Nephron (organoid): ENCODE results near the gene ITGA6.

Experiments used
- H3K27ac Mint-ChIP-seq, 3 experiments: 2 replicates each; pipeline ENCODE4 v1.8.0; 2020; ENCODE audit warnings: mixed read lengths in 3 of 3, mild to moderate bottlenecking in 2 of 3, moderate library complexity in 1 of 3
- H3K27me3 Mint-ChIP-seq: 2 replicates; pipeline ENCODE4 v1.8.0; 2021; ENCODE audit warnings: low read depth, mild to moderate bottlenecking, moderate library complexity, mixed read lengths
- H3K36me3 Mint-ChIP-seq: 2 replicates; pipeline ENCODE4 v1.8.0; 2020; ENCODE audit warnings: low read depth, mixed read lengths
- H3K4me1 Mint-ChIP-seq: 2 replicates; pipeline ENCODE4 v1.8.0; 2020; ENCODE audit warnings: mixed read lengths
- H3K4me3 Mint-ChIP-seq, 3 experiments: 2 replicates each; pipeline ENCODE4 v1.8.0; 2020; ENCODE audit warnings: mild to moderate bottlenecking in 3 of 3, mixed read lengths in 3 of 3, moderate library complexity in 2 of 3
- H3K9me3 Mint-ChIP-seq: 2 replicates; pipeline ENCODE4 v1.8.0; 2020; ENCODE audit warnings: mixed read lengths
- CTCF ChIP-seq, 3 experiments: fragments of 200-600 bp; sonication (generic); IDR thresholded peaks; one replicate each; pipeline ENCODE4 v1.5.0; 2021; ENCODE audit warnings: antibody characterized with exemption in 3 of 3; ENCODE audit not compliant: unreplicated experiment in 3 of 3

Gene ITGA6

GRCh38 chr2:172452845-172453244 lies 25.5 kb downstream of the ITGA6 start:
- H3K4me3 Mint-ChIP-seq = no peak overlapping the region
- H3K36me3 Mint-ChIP-seq = no peaks in the 10 kb centered on the region
- H3K4me1 Mint-ChIP-seq = peaks cover 5% of the 10 kb centered on the region
- peaks cover 12% of the 10 kb centered on the region for H3K27me3 Mint-ChIP-seq
- H3K27ac Mint-ChIP-seq = peak overlapping the region in 2 of 3 experiments; percentile 3 to 47
- no peaks in the 10 kb centered on the region for H3K9me3 Mint-ChIP-seq
- no peak for TF ChIP-seq CTCF (IDR thresholded peaks at IDR 0.05; ENCODE audit: unreplicated experiment in 3 of 3)

DNA sequence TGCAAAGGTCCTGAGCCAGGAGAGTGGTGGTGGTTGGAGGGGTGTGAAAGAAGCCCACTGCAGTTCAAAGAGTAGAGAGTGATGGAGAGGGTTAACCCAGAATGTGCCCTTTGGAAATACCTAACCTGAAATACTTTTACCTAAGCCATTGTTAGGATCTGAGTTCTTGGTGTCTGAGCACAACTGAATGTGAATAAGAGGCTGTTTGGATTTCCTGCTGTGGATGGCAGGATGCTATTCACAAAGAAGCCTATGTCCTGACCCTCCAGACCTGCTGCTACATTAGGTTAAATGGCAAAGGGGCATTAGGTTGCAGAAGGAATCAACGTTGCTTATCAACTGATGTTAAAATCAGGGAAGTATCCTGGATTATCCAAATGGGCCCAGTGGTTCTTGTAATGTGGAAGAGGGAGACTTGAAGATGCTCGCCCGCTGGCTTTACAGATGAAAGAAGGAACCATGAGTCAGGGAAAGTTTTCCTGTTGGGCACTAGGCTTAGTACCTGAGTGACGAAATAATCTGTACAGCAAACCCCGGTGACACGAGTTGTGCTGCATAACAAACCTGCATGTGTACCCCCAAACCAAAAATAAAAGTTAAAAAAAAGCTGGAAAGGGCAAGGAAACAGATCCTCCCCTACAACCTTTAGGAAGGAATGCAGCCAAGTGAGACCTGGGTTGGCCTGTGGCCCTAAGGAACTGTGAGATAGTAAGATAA lies 27.2 kb downstream of the ITGA6 start:
- H3K4me3 Mint-ChIP-seq = no peak overlapping the region

DNA sequence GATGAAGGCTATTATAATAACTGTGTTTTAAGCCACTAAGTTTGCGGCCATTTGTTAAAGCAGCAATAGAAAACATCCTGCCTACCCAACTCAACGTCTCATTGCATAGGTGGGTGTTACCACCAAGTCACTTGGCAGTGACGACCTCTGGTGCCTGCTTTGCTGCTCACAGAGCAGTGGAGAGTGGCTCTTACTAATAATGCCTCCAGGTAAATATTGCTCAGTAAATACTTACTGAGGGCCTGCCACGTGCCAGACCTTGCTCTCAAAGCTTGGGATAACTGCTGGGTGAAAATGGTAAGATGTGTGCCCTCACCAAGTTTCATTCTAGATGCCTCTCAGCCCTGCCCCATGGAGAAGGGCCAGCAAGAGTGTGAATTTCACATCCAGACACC lies 27.7 kb downstream of the ITGA6 start:
- no peaks in the 10 kb centered on the region for H3K9me3 Mint-ChIP-seq
- H3K27me3 Mint-ChIP-seq = peaks cover 25% of the 10 kb centered on the region
- H3K4me3 Mint-ChIP-seq = no peak overlapping the region
- TF ChIP-seq CTCF (IDR thresholded peaks at IDR 0.05; ENCODE audit: unreplicated experiment in 3 of 3) = no peak
- H3K4me1 Mint-ChIP-seq = peaks cover 5% of the 10 kb centered on the region
- no peak overlapping the region for H3K27ac Mint-ChIP-seq
- no peaks in the 10 kb centered on the region for H3K36me3 Mint-ChIP-seq

More for the DNA sequence above, 27.2 kb downstream of the ITGA6 start:
- H3K27me3 Mint-ChIP-seq = peaks cover 19% of the 10 kb centered on the region
- no peaks in the 10 kb centered on the region for H3K36me3 Mint-ChIP-seq
- H3K4me1 Mint-ChIP-seq = peaks cover 5% of the 10 kb centered on the region
- no peak for TF ChIP-seq CTCF (IDR thresholded peaks at IDR 0.05; ENCODE audit: unreplicated experiment in 3 of 3)
- H3K9me3 Mint-ChIP-seq = no peaks in the 10 kb centered on the region
- no peak overlapping the region for H3K27ac Mint-ChIP-seq

DNA sequence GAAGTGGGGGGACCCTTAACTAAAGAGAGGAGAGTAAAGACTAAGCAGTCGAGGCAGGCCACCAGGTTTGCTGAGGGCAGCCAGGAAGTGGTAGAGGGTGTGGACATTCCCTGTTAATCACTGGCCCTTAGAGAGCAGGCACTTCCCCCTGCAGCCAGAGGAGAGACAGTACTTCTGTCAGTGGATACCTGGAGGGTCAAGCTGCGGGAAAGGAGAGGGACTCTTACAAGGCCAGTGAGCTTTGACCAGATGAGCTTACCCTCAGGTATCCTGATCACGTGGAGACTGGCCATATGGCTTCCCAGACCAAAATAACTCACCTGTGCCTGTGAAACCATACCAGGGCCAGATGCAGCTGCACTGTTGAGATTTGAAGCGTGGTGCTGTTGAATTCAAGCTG lies 28.6 kb downstream of the ITGA6 start:
- Mint-ChIP-seq H3K27ac (no peak overlapping the region), H3K36me3 (no peaks in the 10 kb centered on the region), H3K4me1 (peaks cover 5% of the 10 kb centered on the region), H3K4me3 (no peak overlapping the region), H3K27me3 (peaks cover 31% of the 10 kb centered on the region), H3K9me3 (no peaks in the 10 kb centered on the region)
- no peak for TF ChIP-seq CTCF (IDR thresholded peaks at IDR 0.05; ENCODE audit: unreplicated experiment in 3 of 3)

GRCh38 chr2:172457536-172457935 lies 30.1 kb downstream of the ITGA6 start:
- Mint-ChIP-seq H3K36me3 (no peaks in the 10 kb centered on the region), H3K27me3 (peaks cover 37% of the 10 kb centered on the region), H3K4me1 (peaks cover 5% of the 10 kb centered on the region), H3K9me3 (no peaks in the 10 kb centered on the region), H3K27ac (no peak overlapping the region), H3K4me3 (no peak overlapping the region)
- no peak for TF ChIP-seq CTCF (IDR thresholded peaks at IDR 0.05; ENCODE audit: unreplicated experiment in 3 of 3)

DNA sequence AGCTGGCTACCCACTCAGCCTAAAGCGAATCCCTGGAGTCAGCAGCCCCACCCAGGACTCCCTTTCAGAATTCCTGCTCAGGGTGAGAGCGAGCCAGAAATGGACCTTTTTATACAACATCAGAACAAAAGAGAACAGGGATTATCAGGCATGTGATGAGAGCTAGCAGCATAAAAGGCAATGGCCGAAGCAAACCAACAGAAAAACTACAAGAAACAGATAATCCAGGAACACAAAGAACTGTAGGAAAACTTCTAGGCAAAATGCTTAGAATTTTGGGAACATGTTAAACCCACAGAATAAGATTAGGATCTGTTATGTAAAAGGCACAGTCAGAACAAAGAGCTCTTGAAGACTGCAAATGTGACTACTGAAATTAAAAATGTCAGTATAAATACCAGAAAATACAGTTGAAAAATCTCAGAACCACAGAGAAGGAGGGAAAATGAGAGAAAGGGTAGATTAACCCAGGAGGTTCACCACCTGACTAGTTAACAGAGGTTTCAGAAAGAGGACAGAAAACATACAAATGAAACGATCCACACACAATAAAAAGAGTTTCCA lies 31.3 kb downstream of the ITGA6 start:
- peaks cover 42% of the 10 kb centered on the region for H3K27me3 Mint-ChIP-seq
- TF ChIP-seq CTCF (IDR thresholded peaks at IDR 0.05; ENCODE audit: unreplicated experiment in 3 of 3) = no peak
- no peaks in the 10 kb centered on the region for H3K36me3 Mint-ChIP-seq
- H3K4me3 Mint-ChIP-seq = no peak overlapping the region
- H3K27ac Mint-ChIP-seq = no peak overlapping the region
- no peaks in the 10 kb centered on the region for H3K4me1 Mint-ChIP-seq
- H3K9me3 Mint-ChIP-seq = no peaks in the 10 kb centered on the region
